Fibroblast of the conjunctiva (primary cell): ENCODE data around the gene BBX.
A peak's percentile ranks its signal among the peaks of the same experiment; 100 is the strongest.

ENCODE experiments used
- DNase-seq: peaks from one replicate; pipeline ENCODE4 v3.0.0-alpha.2; 2010; ENCODE audit warnings: low read depth

The BBX gene

DNA sequence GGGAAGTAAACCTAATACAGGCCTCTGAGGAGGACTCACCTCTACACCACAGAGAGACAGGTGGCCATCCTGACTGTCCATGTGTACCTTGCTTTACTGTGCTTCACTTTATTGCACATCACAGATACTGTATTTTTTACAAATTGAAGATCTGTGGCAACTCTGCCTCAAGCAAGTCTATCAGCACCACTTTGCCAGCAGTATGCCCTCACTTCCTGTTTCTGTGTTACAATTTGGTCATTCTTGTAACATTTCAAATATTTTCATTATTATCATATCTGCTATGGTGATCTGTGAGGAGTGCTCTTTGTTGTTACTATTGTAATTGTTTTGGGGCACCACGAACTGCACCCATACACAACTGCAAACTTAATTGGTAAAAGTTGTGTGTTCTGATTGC lies 78.0 kb downstream of the BBX start:
- no peak for DNase-seq

GRCh38 chr3:107604057-107604822 lies 81.5 kb downstream of the BBX start:
- DNase-seq, result peak; percentile 12

DNA sequence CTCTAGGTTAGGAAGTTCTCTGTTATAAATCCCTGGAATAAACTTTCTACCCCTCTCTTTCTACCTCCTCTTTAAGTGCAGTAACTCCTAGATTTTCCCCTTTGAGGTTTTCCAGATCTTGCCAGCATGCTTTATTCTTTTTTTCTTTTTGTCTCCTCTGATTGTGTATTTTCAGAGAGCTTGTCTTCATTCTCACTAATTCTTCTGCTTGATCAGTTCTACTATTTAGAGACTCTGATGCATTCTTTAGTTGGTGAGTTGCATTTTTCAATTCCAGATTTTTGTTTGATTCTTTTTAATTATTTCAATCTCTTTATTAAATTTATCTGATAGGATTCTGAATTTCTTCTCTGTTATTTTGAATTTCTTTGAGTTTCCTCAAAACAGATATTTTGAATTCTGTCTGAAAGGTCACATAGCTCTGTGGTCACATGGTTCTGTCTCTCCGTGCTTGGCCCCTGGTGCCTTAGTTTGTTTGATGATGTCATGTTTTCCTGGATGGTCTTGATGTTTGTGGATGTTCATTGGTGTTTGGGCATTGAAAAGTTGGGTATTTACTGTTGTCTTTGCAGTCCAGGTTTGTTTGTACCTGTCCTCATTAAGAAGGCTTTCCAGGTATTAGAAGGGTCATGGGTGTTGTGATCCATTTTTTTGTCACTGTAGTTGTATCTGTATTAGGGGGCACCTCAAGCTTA lies 89.2 kb downstream of the BBX start:
- no peak for DNase-seq

DNA sequence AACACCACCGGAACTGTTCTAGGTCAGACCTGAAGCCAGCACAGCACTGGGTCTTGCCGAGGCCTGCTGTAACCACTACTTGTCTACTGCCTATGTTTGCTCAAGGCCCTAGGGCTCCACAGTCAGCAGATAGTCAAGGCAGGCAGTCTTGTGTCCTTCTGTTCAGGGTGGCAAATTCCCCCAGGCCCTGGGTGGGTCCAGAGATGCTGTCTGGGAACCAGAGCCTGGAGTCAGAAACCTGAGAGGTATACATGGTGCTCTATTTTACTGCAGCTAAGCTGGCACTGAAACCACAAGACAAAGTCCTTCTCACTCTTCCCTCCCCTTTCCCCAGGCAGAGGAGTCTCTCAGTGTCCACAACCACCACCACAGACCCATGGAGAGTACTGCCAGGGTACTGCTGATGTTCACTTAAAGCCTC lies 89.9 kb downstream of the BBX start:
- DNase-seq, result no peak

DNA sequence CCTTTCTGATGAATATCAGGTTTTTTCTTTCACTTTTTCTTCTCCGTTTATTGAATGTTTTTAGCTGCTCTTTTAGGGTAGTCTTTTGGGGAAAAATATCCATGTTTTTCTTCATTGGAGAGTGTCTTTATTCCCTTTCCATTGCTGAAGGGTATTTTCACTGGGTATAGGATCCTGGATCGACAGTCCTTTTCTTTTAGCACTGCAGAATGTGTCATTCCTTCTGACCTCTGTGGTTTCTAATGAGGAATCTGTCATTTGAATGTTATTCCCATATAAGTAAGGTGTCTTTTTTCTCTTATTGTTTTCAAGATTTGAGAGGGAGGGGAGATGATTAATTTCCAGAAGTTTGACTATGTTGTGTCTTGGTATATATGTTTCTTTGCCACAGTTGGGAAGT lies 96.8 kb downstream of the BBX start:
- no peak for DNase-seq

DNA sequence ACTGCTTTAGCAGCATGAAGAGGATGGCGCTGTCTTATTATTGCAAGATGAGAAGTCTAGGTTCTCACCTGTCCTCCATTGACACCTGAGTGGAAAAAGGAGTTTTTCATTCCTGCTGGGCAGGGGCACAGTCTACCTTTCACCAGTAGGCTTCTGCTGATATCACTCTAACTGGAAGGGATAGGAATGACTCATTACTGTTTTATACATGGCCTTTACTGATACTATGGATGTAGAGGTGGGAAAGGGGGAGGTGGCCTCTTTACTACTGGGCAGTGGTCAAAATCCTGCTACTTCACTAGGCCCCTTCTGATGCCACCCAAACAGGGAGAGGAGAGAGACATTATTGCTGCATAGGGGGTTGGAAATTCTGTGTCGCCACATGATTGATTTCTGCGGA lies 97.8 kb downstream of the BBX start:
- DNase-seq, result no peak

- DNase-seq, result no peak
These were observed 98.7 kb downstream of the BBX start for GRCh38 chr3:107621465-107621864.

DNA sequence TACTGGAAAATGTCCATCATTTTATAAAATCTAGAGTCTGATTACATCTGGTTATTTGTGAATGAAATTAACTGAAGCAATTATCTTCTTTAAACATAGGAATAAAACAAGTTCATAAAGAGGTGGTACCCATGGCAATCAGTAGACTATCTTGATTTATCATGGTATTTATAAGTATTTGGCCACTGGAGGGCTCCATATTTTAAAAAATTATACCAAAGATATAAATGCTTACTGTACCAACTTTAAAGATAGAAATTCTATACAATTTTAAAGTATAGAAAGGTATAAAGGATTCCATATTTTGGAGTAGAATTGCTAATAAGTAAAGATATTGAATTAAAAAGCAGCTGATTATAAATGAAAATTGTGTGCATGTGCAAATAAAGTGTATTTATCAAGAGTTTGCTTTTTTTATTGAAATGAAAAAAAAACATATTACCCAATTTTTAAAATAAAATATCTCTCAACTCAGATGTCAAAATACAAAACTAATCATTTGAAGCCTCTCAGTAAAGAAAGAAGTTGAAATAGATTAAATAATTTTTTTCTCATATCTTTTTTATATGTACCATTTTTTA lies 105.3 kb downstream of the BBX start:
- DNase-seq, result no peak

DNA sequence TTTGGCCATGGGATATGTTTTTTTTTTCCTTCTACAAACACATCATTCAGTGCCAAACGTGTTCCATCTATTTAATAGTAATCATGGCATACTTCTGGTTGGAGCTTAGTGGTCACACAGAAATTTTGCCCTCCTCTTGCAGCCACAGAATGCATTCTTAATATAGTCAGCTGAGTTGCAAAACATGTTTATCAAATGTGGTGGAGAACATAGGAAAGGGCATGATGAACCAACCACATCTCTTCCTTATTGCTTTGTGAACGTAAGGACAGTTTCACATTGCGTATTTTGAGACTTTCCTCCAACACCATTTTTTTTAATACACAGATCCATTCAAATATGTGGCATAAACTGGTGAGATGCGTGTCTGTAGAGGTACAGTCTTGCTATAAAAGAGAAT lies 106.8 kb downstream of the BBX start:
- no peak for DNase-seq

DNA sequence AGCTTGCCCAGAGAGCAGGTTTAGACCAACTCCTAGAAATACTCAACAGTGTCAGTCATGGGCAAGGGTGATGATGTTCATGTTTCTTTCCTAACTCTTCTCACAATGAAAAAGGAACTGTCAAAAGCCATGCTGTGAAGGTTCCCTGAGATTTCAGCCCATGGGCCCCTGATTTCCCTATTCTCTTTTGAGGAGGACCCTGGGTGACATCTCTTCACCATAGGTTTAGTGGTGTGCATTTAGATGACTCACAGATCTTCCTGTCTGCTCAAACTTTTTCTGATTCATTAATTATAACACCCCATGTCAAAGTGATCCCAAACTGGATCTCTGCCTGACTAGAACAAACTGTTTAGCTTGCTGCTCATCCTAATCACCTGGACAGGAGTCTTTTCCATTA lies 108.0 kb downstream of the BBX start:
- DNase-seq, result no peak

- DNase-seq, result no peak
These were observed 109.8 kb downstream of the BBX start for GRCh38 chr3:107632576-107632975.

DNA sequence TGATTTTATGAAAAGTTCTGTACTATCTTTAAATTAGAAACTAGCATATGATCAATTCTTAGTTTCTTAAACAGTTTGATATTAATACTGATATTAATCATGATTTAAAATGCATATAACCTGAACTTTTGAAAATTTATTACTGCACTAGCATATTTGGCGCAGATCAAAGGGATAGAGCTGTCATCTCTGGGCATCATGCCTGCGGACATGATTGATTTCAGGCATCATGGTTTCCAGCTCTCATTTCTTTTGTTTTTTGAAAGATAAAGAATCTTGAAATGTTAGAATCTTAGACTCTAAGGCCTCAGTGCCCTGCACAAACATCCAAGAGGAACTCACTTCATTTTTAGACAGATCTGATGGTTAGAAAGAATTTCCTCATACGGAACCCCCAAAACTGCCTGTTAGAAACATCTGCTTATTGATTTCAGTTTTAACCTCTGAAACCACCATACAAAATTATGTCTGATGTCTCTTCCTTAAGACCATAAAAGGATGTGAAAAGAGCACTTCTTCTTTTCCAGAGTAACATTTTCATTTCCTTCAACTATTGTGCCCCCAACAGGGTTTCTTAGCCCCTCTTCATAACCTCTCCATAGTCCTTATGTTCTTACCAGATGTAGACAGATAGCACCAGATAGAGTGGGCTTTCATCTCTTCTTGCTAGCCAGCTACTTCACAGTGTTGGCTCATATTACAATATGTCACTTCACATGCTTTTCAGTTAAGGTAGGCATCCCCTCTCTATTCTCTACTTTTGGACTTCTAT lies 110.8 kb downstream of the BBX start:
- DNase-seq, result no peak

DNA sequence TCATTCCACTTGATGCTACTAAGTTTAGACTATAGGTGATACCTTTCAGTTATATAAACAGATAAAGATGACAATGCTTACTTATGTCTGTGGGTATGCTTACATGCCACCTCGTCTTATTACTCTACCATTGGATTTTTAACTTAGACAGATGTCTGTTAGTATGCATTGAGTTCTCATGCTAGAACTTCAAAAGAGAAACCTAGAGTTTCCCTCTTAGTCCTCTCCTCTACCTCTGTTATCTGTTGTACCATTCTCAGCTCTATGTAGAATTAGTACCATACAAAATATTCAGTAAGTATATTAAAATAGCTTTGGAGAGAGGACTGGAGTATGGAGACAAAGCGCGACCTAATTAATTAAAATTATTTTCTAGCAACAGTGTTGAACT lies 111.3 kb downstream of the BBX start:
- no peak for DNase-seq

- DNase-seq, result no peak
These were observed 114.8 kb downstream of the BBX start for GRCh38 chr3:107637416-107638183.

GRCh38 chr3:107641572-107642307 lies 119.0 kb downstream of the BBX start:
- peak; percentile 39 for DNase-seq

GRCh38 chr3:107643038-107643883 lies 120.5 kb downstream of the BBX start:
- DNase-seq, result no peak

- DNase-seq, result no peak
These were observed 121.9 kb downstream of the BBX start for GRCh38 chr3:107644631-107645030.

DNA sequence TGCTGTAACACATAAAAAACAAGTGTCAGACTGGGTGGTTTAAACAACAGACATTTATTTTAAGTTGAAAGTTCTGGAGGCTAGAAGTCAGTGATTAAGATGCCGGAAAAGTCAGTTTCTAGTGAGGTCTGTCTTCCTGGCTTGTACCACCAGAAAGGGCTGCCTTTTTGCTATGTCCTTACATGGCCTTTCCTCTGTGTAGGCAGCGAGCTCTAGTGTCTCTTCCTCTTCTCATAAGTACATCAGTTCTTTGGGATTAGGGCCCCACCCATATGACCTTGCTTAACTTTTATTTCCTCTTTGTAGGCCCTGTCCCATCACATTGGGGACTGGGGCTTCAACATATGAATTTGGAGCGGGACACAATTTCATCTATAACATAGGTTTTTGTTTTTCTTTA lies 128.0 kb downstream of the BBX start:
- no peak for DNase-seq

- DNase-seq, result no peak
These were observed 129.0 kb downstream of the BBX start for GRCh38 chr3:107651782-107652181.

DNA sequence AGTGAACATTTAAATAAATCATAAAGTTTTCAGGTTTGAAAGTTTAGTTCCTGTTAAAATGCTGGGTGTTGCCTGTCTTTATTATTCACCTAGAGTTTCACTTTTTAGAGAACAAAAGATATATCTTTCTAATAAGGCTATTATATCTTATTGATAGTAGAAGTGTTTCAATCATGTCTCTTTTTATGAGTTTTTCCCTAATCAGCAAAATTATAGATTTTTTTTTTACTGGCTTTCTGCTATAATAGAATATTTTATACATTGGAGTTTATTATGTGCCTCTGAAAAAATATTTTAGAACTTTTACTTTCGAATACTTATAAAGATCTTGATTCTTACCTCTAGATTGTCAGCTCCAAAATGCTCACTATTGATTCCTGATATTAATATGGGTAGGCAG lies 131.5 kb downstream of the BBX start:
- no peak for DNase-seq
